HFF-Myc (cell line): Measurements from ENCODE around the gene DTX4.
A peak's percentile ranks its signal among the peaks of the same experiment; 100 is the strongest.

ENCODE experiments used
- DNase-seq: peaks from one replicate; pipeline ENCODE4 v3.0.0-alpha.2; 2011; ENCODE audit warnings: low read depth; ENCODE audit errors: extremely low read depth
- H3K4me3 ChIP-seq: replicated peaks from 2 replicates; pipeline ENCODE4 v1.5.1; 2011; ENCODE audit warnings: low read depth, mild to moderate bottlenecking, control low read depth, low read length
- TF ChIP-seq, protein P1 (sequence below): IDR thresholded peaks from 2 replicates; pipeline ENCODE4 v1.5.1; 2012; ENCODE audit warnings: mild to moderate bottlenecking, low read depth, low read length, control low read depth; ENCODE audit errors: missing control alignments

The DTX4 gene

DNA sequence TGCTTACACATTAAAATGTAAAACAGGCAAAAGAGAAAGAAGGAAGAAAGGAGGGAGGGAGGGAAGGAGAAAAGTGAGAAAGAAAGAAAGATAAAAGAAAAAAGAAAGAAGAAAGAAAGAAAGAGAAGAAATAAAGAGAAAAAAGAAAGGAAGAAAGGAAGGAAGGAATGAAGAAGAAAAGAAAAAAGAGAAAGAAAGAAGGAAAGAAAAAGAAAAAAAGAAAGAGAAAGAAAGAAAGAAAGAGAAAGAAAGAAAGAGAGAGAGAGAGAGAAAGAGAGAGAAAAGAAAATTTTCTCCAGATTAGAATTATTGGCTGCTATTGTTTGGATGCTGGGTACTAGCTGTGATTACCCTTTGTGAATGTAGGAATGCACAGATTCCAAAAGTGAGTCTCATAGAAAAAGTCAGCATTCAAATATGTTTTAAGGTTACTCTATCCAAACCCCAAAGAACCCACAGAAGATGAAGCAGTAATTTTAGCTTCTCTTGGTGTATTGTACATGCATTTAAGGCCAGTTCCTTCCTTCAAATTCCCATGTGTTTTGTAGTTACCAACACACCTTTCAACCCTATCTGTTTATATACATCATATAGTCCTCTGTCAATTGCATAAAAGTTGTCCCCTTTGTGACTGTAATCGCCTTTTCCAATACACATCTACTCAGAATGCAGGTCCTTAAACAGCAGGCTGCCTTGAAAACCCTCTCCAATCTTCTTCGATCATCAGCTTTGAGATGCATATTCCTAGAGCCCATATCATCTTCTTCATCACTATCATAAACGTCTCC is 30.1 kb upstream of the DTX4 start:
- peak overlapping the region; percentile 63 for H3K4me3 ChIP-seq
- TF ChIP-seq, protein P1, sequence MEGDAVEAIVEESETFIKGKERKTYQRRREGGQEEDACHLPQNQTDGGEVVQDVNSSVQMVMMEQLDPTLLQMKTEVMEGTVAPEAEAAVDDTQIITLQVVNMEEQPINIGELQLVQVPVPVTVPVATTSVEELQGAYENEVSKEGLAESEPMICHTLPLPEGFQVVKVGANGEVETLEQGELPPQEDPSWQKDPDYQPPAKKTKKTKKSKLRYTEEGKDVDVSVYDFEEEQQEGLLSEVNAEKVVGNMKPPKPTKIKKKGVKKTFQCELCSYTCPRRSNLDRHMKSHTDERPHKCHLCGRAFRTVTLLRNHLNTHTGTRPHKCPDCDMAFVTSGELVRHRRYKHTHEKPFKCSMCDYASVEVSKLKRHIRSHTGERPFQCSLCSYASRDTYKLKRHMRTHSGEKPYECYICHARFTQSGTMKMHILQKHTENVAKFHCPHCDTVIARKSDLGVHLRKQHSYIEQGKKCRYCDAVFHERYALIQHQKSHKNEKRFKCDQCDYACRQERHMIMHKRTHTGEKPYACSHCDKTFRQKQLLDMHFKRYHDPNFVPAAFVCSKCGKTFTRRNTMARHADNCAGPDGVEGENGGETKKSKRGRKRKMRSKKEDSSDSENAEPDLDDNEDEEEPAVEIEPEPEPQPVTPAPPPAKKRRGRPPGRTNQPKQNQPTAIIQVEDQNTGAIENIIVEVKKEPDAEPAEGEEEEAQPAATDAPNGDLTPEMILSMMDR = no peak
- DNase-seq = no peak

DNA sequence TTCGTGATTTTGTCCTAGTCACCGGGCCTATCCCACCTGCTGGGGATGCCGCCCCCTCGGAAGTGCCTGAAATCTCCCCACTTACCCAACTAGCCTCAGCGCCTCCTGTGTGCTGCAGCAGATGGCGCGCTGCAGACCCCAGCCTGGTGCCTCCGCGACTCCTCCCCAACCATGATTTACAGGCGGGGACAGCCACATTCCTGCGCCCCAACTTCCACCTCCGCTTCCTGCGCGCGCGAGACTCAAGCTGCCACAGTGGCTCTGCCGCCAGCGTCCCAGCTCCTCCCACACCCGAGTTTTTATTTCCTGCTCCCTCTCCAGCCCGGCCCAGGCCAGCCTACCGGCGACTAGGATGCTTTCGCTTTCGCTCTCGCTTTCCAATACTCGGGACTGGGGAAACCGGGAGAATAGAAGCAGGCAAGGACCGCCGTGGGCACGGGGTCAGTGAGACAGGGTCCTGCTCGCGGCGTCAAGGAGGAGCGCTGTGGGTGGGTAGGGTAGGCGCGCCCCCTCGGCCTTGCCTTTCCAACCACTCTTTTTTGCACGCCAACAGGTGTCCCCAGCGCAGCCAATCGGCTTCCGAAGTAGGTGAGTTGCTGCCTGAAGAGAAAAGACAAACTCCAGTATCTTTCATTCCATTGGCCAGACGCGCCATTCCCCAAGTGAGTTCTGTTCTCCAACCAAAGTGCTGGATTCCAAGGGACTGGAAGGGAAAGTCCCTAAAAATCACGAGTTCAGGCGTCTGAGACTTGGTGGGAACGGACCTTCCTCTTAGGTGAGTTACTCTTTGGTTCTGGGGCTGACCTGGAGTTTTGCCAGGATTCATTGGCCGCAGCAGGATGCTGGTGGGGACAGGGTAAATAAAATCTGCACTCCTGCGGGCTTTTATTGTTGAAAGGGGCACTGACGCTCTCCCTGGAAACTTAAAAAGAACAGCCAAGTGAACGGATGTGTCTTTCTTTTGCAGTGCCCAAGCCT is 29.1 kb upstream of the DTX4 start, which contains the start of gene FAM111A:
Gene FAM111A (plus strand): TSS at position 327 of the 978 bp plus-strand sequence. CDS start 6,017 bp downstream, outside the sequence.
- TF ChIP-seq, protein P1 = no peak
- DNase-seq = peak; percentile 52
- peak within 1 kb of the TSS; percentile 63 for H3K4me3 ChIP-seq

DNA sequence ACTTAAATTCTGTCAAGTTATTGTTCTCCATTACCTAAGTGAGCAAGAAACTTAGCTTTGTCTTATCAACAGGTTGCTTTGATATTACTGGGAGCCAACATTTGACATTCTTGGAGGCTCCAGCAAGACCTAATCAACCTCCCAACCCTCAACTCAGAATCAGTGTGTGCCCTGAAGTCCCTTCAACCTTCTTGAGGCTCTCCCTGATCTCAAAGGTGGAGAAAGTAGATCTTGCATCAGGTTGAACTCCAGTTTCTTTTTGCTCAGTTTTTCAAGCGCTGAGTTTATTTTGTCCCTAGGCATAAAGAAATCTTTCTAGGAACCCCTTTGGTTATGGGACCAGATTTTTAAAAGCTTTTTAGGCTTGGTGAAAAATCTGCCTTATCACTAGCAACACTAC is 27.8 kb upstream of the DTX4 start:
- DNase-seq = no peak
- TF ChIP-seq, protein P1 = no peak
- peak overlapping the region; percentile 51 for H3K4me3 ChIP-seq

DNA sequence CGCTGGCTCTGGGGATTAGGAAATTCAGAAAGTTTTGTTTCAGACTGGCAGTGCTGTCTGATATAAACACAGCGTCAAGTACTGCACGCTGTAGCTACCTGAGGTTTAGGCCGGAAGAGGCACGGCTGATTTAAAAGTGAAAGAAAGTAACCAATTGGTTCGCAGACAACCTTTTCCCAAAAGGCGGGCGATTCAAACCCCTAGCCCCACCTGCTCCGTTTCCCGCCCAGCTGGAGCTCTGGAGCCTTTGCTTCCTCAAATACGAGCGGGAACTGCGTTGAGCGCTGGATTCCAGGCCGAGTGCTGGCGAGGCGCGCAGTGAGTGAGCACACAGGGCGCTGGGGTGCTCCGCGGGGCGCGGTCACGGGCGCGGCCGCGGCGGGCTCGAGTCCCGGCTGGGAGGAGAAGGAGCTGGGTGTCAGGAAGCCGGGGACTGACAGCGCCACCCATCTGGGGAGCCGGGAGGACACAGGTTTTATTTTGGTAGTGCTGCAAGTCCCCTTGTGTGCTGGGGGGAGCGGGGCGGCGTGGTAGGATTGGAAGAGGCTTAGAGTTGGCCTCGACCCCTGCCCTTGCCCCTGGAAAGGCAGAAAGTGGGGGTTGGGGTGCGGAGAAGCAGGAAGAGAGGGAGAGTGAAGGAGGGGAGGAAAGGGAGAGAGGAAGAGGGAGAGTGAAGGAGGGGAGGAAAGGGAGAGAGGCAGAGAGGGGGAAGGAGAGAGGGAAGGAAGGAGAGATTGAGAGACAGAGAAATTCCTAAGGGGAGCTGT is 27.2 kb upstream of the DTX4 start:
- DNase-seq = peak; percentile 47
- TF ChIP-seq, protein P1 = peak; percentile 10
- peak overlapping the region; percentile 51 for H3K4me3 ChIP-seq

DNA sequence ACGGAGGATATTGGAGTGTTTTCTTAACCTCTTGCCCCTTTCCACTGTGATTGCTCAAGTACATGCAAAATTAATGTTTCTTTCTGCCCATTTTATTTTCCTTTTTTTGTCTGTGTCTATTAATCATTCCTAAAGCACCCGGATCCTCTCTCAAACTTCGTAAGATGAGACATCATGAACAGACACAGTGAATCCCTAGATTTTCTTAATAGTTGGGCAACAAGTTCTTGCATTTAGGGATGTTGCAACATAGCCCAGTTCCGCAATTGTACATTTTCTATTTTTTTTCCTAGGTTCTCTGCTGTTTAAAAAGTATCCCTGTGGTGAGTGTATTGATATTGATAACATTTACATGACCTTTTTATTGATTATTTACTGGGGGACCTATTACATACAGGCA is 26.4 kb upstream of the DTX4 start:
- H3K4me3 ChIP-seq = peak overlapping the region; percentile 51
- no peak for DNase-seq
- TF ChIP-seq, protein P1 = no peak

DNA sequence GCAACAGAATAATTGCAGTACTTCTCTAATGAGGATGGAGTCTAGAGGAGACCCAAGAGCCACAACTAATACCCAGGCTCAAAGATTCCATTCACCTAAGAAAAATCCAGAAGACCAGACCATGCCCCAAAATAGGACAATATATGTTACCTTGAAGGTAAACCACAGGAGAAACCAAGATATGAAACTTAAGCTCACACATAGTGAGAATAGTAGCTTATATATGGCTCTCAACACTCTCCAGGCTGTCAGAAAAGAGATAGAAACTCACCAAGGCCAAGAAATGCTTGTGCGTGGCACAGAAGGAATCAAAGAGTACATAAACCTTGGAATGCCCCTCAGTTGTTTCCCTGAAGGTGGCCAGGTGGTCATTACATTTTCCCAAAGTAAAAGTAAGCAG is 20.2 kb upstream of the DTX4 start:
- no peak for DNase-seq
- TF ChIP-seq, protein P1 = no peak
- no peak overlapping the region for H3K4me3 ChIP-seq
